Ascending aorta (tissue), 2 donors: Measurements from ENCODE around the gene C10orf53. TPM values are rescaled to one million over a fixed set of nuclear protein-coding genes. Genes with fewer than 3 reads are reported as not detected.

Source experiments
- DNase-seq, 2 donors: peaks; one replicate each; pipeline ENCODE4 v3.0.0-alpha.2; 2019; ENCODE audit warnings: low spot score in 2 of 2
- H3K27ac ChIP-seq, 2 donors: fragments of 200-600 bp; sonication (generic); one replicate each; pipeline ENCODE4 v1.5.1; 2016 to 2017; ENCODE audit warnings: mild to moderate bottlenecking in 1 of 2
- H3K27me3 ChIP-seq: fragments of 200-600 bp; sonication (generic); one replicate; pipeline ENCODE4 v1.5.1; 2017
- H3K36me3 ChIP-seq, 2 donors: fragments of 200-600 bp; sonication (generic); one replicate each; pipeline ENCODE4 v1.5.1; 2016
- H3K4me1 ChIP-seq, 2 donors: fragments of 200-600 bp; sonication (generic); one replicate each; pipeline ENCODE4 v1.5.1; 2016 to 2017; ENCODE audit warnings: mild to moderate bottlenecking in 1 of 2
- H3K4me3 ChIP-seq, 2 donors: fragments of 200-600 bp; sonication (generic); one replicate each; pipeline ENCODE4 v1.5.1; 2016 to 2017; ENCODE audit warnings: mild to moderate bottlenecking in 1 of 2
- H3K9me3 ChIP-seq, 2 donors: fragments of 200-600 bp; sonication (generic); one replicate each; pipeline ENCODE4 v1.5.1; 2016
- intact Hi-C: fragments of 100-400 bp; cut with DNase I; formaldehyde crosslinking; loops from one replicate; pipeline ENCODE4 v1.15.1; 2023
- total RNA-seq: library from RNA; depleted of rRNA; stranded (reverse); fragments of >200 nt; gene quantifications from one replicate; pipeline ENCODE4 v1.1.0, GENCODE V29; 2016
- TF ChIP-seq, protein P1 (sequence below), 3 experiments: fragments of 200-600 bp in 2 of 3; fragments of 450-650 bp in 1 of 3; sonication (generic) in 2 of 3; IDR thresholded peaks; one replicate each; pipeline ENCODE4 v1.5.1; 2016 to 2019; ENCODE audit warnings: antibody characterized with exemption in 3 of 3, mild to moderate bottlenecking in 1 of 3, moderate library complexity in 1 of 3

The C10orf53 gene
- total RNA-seq, 1 donor from 2014 or later, result not detected

DNA sequence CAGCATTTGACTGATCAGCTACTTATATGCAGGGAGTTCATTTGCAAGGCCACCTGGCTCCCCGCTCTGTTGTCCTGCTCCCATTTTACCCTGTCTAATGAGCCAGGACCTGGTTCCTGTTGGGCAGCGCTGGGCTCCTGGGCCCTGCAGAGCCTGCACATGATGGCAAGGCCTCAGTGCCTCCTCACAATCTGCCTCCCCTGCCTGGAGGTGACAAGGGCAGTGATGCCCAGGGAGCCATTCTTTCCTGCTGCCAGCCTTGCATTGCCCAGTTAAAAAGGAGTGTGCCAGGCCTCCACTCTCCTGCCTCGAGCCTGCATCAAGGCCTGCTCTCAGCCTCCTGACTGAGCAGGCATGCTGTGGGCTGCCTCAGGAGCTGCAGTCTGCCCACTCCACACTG lies 37.1 kb upstream of the C10orf53 start:
- TF ChIP-seq, protein P1, sequence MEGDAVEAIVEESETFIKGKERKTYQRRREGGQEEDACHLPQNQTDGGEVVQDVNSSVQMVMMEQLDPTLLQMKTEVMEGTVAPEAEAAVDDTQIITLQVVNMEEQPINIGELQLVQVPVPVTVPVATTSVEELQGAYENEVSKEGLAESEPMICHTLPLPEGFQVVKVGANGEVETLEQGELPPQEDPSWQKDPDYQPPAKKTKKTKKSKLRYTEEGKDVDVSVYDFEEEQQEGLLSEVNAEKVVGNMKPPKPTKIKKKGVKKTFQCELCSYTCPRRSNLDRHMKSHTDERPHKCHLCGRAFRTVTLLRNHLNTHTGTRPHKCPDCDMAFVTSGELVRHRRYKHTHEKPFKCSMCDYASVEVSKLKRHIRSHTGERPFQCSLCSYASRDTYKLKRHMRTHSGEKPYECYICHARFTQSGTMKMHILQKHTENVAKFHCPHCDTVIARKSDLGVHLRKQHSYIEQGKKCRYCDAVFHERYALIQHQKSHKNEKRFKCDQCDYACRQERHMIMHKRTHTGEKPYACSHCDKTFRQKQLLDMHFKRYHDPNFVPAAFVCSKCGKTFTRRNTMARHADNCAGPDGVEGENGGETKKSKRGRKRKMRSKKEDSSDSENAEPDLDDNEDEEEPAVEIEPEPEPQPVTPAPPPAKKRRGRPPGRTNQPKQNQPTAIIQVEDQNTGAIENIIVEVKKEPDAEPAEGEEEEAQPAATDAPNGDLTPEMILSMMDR (IDR thresholded peaks at IDR 0.05), result no peak
- peak in 1 of 2 donors; percentile 54 for DNase-seq
- intact Hi-C loops, result no loop called here
- H3K36me3 ChIP-seq, result no peaks in the 10 kb centered on the region
- no peaks in the 10 kb centered on the region for H3K9me3 ChIP-seq
- H3K27ac ChIP-seq, result no peak overlapping the region
- no peaks in the 10 kb centered on the region for H3K4me1 ChIP-seq
- no peaks in the 10 kb centered on the region for H3K27me3 ChIP-seq
- no peak overlapping the region for H3K4me3 ChIP-seq

DNA sequence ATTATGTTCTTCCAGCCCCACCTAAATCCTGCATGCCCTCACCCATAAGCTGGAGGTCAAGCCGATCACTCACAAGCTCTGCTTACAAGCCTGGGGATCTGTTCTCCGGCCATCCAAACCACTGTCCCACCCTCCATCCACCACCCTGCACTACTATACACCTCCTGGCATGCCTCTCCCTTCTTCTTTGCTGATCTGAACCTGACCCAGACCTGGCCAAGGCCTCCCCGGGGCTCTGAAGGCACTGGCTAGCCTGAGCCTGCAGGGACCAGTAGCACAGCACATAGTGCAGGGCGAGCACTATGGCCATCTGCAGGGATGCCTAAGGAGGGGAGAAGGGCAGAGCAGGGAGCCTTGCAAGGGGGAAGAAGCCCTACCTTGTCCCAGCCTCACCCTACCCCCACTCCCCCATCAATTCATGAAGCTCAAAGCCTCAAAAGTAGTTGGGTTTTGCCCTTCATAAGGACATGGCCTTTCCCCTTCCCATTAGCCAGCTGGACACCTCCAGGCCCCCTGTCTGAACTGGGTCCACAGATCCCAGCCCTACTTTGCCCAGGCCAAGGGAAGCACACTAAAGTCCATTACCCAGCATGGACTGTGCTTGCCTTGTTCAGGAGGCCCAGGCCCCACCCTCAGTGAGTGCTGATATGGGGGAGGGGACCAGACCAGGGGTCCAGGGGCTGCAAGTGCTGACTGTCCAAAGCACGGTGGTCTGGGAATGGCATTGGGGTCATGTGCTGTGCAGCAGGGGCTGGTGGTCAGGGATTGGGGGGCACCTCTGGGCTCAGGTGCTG lies 36.0 kb upstream of the C10orf53 start:
- H3K4me3 ChIP-seq, result no peak overlapping the region
- no peaks in the 10 kb centered on the region for H3K4me1 ChIP-seq
- intact Hi-C loops, result no loop called here
- H3K27ac ChIP-seq, result no peak overlapping the region
- H3K9me3 ChIP-seq, result no peaks in the 10 kb centered on the region
- no peaks in the 10 kb centered on the region for H3K36me3 ChIP-seq
- H3K27me3 ChIP-seq, result no peaks in the 10 kb centered on the region
- DNase-seq, result peak in 1 of 2 donors; percentile 50
- TF ChIP-seq, protein P1 (IDR thresholded peaks at IDR 0.05), result no peak

DNA sequence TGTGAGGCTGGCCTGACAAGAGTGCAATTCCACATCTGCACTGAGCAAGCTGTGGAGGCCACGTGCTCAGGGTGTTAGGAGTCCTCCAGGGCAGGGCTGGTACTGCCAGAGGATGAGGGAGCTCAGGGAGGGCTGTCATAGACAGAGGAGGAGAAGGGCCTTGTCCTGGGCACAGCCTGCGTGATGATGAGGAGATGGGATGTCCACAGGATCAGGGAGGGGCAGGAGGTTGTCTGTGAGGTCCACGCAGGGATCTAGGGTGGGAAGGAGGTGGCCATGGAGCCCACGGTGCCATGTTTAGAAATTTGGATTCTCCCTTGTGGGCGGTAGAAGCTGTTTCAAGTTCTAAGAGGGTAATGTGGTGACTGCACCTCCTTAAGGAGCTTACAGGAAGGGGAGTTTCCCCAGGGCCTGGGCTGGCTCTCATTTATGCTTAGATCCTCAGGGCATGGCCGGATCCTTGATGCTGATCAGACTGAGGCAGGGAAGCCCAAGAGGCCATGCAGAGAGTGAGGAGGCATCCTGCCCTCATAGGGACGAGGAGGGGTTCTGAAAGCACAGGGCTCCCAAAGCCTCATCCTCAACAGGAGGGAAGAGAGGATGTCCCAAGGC lies 35.3 kb upstream of the C10orf53 start:
- DNase-seq, result no peak
- no peaks in the 10 kb centered on the region for H3K27me3 ChIP-seq

DNA sequence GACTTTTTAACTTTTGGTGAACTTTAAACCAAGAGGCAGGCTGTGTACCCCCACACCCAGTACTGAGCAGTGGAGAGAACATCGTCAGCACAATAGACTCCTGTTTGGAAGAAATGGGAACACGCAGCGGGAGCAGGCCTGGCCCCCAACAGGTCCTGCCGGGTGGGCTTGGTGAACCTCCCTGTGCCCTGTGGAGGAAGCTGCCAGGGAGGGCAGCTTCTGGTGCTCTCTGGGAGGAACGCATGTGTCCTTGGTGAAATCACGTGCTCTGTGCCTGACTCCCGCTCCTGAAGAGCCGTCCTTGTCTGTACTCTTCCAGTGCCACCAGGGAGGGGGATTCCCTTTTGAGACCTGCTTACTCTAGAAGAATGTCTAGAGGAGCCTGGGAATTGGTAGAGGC lies 34.0 kb upstream of the C10orf53 start:
- peak in 1 of 2 donors; percentile 27 for DNase-seq
- Histone ChIP-seq H3K27ac (no peak overlapping the region), H3K36me3 (no peaks in the 10 kb centered on the region), H3K4me1 (no peaks in the 10 kb centered on the region), H3K9me3 (no peaks in the 10 kb centered on the region), H3K27me3 (no peaks in the 10 kb centered on the region), H3K4me3 (no peak overlapping the region)
- TF ChIP-seq, protein P1 (IDR thresholded peaks at IDR 0.05), result no peak
- intact Hi-C loops, result no loop called here

More for the DNA sequence above, 35.3 kb upstream of the C10orf53 start:
- intact Hi-C loops, result no loop called here
- TF ChIP-seq, protein P1 (IDR thresholded peaks at IDR 0.05), result no peak
- no peaks in the 10 kb centered on the region for H3K4me1 ChIP-seq
- no peaks in the 10 kb centered on the region for H3K9me3 ChIP-seq
- no peak overlapping the region for H3K4me3 ChIP-seq
- no peaks in the 10 kb centered on the region for H3K36me3 ChIP-seq
- no peak overlapping the region for H3K27ac ChIP-seq

DNA sequence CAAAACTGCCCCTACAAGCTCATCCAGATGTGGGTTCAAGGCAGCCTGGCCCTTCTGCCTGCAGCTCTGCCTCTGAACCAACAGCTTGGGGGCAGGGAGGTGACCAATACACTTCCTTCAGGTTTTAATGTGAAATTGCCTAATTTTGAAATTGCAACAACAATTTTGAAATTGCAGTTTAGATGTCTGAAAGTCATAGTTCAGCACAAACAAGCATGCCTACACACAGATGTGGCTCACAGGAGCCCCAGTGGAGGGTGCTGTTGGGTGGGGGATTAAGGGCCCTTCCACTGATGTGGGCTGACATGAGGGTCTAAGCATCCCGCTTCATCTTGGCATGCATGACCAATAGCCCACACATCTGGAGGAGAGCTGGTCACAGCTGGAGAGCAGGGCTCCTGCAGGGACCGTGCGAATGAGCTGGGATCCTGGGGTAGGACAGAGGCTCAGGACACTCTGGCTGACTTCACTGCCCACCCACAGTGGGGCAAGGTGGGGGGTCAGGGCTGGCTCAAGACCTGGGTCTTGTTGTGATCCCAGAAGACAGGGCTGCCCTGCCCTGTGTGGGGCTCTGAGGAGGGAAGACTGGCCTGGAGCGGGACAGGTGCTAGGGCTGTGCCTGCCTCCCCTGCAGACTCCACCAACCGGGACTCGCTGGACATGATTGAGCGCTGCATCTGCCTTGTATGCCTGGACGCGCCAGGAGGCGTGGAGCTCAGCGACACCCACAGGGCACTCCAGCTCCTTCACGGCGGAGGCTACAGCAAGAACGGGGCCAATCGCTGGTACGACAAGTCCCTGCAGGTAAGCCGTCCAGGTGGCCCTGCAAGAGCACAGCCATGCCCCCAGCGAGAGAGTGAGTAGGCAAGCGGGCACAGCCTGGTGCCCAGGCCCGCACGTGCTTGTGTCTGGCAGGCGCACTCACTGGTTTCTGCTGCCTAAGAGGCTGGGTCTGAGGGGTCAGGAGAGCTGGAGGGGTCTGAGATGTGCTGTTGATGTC lies 33.3 kb upstream of the C10orf53 start:
- Histone ChIP-seq H3K9me3 (no peaks in the 10 kb centered on the region), H3K36me3 (no peaks in the 10 kb centered on the region), H3K4me1 (no peaks in the 10 kb centered on the region), H3K27me3 (no peaks in the 10 kb centered on the region), H3K27ac (no peak overlapping the region), H3K4me3 (no peak overlapping the region)
- TF ChIP-seq, protein P1 (IDR thresholded peaks at IDR 0.05), result no peak
- intact Hi-C loops, result no loop called here
- peak in 1 of 2 donors; percentile 30 for DNase-seq
